Epithelial cell of proximal tubule (primary cell): ENCODE measurements around the gene NKX3-2. TPM values are rescaled to one million over a fixed set of nuclear protein-coding genes. Genes with fewer than 3 reads are reported as not detected.

Source experiments
- DNase-seq: peaks from one replicate; pipeline ENCODE4 v3.0.0-alpha.2; 2011; ENCODE audit warnings: low read depth
- H3K4me3 ChIP-seq: 2 replicates; pipeline ENCODE4 v1.5.1; 2011; ENCODE audit warnings: low read depth, mild to moderate bottlenecking, low read length
- total RNA-seq: library from RNA; depleted of rRNA; stranded (reverse); fragments of >200 nt; gene quantifications from 2 replicates; pipeline ENCODE4 v1.2.3, GENCODE V29; 2015
- TF ChIP-seq, protein P1 (sequence below): conservative IDR thresholded peaks from 2 replicates; pipeline ENCODE4 v1.5.1; 2012; ENCODE audit warnings: low read depth, mild to moderate bottlenecking, low read length

The NKX3-2 gene
- total RNA-seq, 1 donor from 2014 or later = not detected

DNA sequence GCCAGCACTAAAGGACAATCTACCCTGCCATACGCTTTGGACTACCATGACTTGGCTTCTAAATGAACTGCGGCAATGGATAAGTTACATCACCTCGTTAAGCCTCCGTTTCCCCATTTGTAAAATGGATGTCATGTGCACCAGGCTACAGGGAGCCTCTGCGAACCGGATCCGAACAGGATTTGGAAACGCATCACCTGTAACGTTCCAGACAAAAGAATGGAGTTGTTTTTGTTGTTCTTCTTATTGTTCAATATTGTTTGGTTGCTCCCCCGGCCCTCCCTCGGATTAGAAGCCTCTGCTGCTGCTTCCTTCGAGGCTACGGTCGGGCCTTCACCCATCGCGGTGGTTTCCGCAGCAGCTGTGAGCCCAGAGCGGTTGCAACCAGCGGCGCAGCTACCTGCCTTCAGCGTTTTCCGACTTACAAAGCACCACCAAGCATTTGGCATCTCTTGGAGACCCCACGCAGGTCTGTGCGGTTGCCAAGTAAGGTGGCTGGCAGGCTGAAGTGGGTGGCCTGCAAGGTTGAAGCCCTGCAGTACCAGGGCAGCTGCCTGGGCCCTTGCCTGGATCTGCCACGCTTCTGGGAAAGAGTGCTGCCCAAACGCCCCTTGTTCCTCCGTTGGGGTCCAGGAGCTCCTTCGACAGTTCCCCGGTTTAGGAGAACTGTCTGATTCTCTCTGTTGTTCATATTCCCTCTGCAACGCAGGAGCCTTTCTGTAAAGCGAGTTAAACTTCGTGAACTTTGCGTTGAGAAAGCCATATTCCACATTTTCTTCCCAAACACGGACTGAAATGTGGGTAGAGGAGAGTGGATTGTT is 7.1 kb downstream of the NKX3-2 start:
- DNase-seq = no peak
- no peak overlapping the region for H3K4me3 ChIP-seq
- TF ChIP-seq, protein P1, sequence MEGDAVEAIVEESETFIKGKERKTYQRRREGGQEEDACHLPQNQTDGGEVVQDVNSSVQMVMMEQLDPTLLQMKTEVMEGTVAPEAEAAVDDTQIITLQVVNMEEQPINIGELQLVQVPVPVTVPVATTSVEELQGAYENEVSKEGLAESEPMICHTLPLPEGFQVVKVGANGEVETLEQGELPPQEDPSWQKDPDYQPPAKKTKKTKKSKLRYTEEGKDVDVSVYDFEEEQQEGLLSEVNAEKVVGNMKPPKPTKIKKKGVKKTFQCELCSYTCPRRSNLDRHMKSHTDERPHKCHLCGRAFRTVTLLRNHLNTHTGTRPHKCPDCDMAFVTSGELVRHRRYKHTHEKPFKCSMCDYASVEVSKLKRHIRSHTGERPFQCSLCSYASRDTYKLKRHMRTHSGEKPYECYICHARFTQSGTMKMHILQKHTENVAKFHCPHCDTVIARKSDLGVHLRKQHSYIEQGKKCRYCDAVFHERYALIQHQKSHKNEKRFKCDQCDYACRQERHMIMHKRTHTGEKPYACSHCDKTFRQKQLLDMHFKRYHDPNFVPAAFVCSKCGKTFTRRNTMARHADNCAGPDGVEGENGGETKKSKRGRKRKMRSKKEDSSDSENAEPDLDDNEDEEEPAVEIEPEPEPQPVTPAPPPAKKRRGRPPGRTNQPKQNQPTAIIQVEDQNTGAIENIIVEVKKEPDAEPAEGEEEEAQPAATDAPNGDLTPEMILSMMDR = no peak

- TF ChIP-seq, protein P1 = no peak
- DNase-seq = no peak
- H3K4me3 ChIP-seq = no peak overlapping the region
These were observed 7.7 kb downstream of the NKX3-2 start for GRCh38 chr4:13536607-13537006.

GRCh38 chr4:13535708-13536361 is 8.5 kb downstream of the NKX3-2 start:
- H3K4me3 ChIP-seq = no peak overlapping the region
- TF ChIP-seq, protein P1 = no peak
- no peak for DNase-seq

- no peak overlapping the region for H3K4me3 ChIP-seq
- TF ChIP-seq, protein P1 = no peak
- no peak for DNase-seq
These were observed 9.2 kb downstream of the NKX3-2 start for GRCh38 chr4:13535118-13535517.

- no peak for DNase-seq
- no peak overlapping the region for H3K4me3 ChIP-seq
- TF ChIP-seq, protein P1 = no peak
These were observed 9.8 kb downstream of the NKX3-2 start for GRCh38 chr4:13534344-13535063.

DNA sequence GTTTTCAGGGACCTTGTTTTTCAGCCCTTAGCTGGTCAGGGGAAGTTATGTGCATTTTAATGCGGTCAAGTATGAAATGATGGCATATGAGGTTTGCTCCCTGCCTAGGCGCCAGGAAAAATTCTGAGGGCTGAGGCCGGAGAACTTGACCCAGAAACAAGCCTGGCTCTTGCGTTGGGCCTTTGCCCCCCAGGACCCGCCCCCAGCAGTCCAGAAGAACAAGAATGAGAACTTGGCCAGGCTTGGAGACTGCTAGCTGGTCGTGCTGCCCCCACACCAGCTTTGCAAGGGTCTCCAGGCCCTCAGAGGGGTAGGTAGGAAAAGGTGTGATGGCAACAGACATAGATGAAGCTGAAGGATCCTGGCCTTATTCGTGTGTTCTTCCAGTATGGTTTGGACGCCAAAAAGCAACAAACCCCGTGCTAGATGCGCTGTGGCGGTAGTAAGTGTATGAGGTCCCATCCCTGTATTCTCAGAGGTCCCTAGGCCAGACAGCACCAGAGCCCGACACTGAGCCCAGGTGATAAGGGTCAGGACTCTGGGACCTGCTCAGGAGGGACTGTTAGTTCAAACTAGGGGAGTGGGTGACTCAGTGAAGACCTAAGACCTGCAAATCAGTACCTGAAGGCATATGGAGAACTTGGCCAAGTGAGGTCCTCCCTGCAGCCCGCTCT is 10.5 kb downstream of the NKX3-2 start:
- no peak overlapping the region for H3K4me3 ChIP-seq
- no peak for DNase-seq
- TF ChIP-seq, protein P1 = no peak
